Nephron (organoid): ENCODE measurements around the gene TMTC1.

Experiments
- H3K27ac Mint-ChIP-seq, 3 experiments: 2 replicates each; pipeline ENCODE4 v1.8.0; 2020; ENCODE audit warnings: mixed read lengths in 3 of 3, mild to moderate bottlenecking in 2 of 3, moderate library complexity in 1 of 3
- H3K27me3 Mint-ChIP-seq: 2 replicates; pipeline ENCODE4 v1.8.0; 2021; ENCODE audit warnings: low read depth, mild to moderate bottlenecking, moderate library complexity, mixed read lengths
- H3K36me3 Mint-ChIP-seq: 2 replicates; pipeline ENCODE4 v1.8.0; 2020; ENCODE audit warnings: low read depth, mixed read lengths
- H3K4me1 Mint-ChIP-seq: 2 replicates; pipeline ENCODE4 v1.8.0; 2020; ENCODE audit warnings: mixed read lengths
- H3K4me3 Mint-ChIP-seq, 3 experiments: 2 replicates each; pipeline ENCODE4 v1.8.0; 2020; ENCODE audit warnings: mild to moderate bottlenecking in 3 of 3, mixed read lengths in 3 of 3, moderate library complexity in 2 of 3
- H3K9me3 Mint-ChIP-seq: 2 replicates; pipeline ENCODE4 v1.8.0; 2020; ENCODE audit warnings: mixed read lengths
- CTCF ChIP-seq, 3 experiments: fragments of 200-600 bp; sonication (generic); IDR thresholded peaks; one replicate each; pipeline ENCODE4 v1.5.0; 2021; ENCODE audit warnings: antibody characterized with exemption in 3 of 3; ENCODE audit not compliant: unreplicated experiment in 3 of 3

Gene TMTC1

GRCh38 chr12:29546000-29546399 is 237.7 kb downstream of the TMTC1 start:
- H3K9me3 Mint-ChIP-seq, result peaks cover 3% of the 10 kb centered on the region

GRCh38 chr12:29545102-29545467 is 238.7 kb downstream of the TMTC1 start:
- Mint-ChIP-seq H3K27me3 (no peaks in the 10 kb centered on the region), H3K4me1 (peaks cover 35% of the 10 kb centered on the region), H3K36me3 (no peaks in the 10 kb centered on the region), H3K4me3 (no peak overlapping the region), H3K9me3 (peaks cover 3% of the 10 kb centered on the region), H3K27ac (no peak overlapping the region)
- TF ChIP-seq CTCF (IDR thresholded peaks at IDR 0.05; ENCODE audit: unreplicated experiment in 3 of 3), result no peak

More at GRCh38 chr12:29546000-29546399, 237.7 kb downstream of the TMTC1 start:
- TF ChIP-seq CTCF (IDR thresholded peaks at IDR 0.05; ENCODE audit: unreplicated experiment in 3 of 3), result no peak
- Mint-ChIP-seq H3K36me3 (no peaks in the 10 kb centered on the region), H3K27ac (peak overlapping the region; percentile 30 to 81 (median 54)), H3K4me1 (peaks cover 35% of the 10 kb centered on the region), H3K4me3 (no peak overlapping the region), H3K27me3 (no peaks in the 10 kb centered on the region)

- Mint-ChIP-seq H3K36me3 (no peaks in the 10 kb centered on the region), H3K4me3 (no peak overlapping the region), H3K27ac (no peak overlapping the region), H3K27me3 (no peaks in the 10 kb centered on the region), H3K4me1 (peaks cover 35% of the 10 kb centered on the region), H3K9me3 (peaks cover 3% of the 10 kb centered on the region)
- TF ChIP-seq CTCF (IDR thresholded peaks at IDR 0.05; ENCODE audit: unreplicated experiment in 3 of 3), result no peak
Observed at GRCh38 chr12:29544428-29545101, 239.2 kb downstream of the TMTC1 start.

- Mint-ChIP-seq H3K27ac (peak overlapping the region in 2 of 3 experiments; percentile 30 to 57), H3K4me3 (no peak overlapping the region), H3K9me3 (peaks cover 2% of the 10 kb centered on the region), H3K36me3 (no peaks in the 10 kb centered on the region), H3K4me1 (peaks cover 30% of the 10 kb centered on the region), H3K27me3 (no peaks in the 10 kb centered on the region)
- TF ChIP-seq CTCF (IDR thresholded peaks at IDR 0.05; ENCODE audit: unreplicated experiment in 3 of 3), result no peak
Observed at GRCh38 chr12:29543036-29543435, 240.7 kb downstream of the TMTC1 start.

- Mint-ChIP-seq H3K27me3 (no peaks in the 10 kb centered on the region), H3K36me3 (no peaks in the 10 kb centered on the region), H3K27ac (no peak overlapping the region), H3K4me1 (peaks cover 28% of the 10 kb centered on the region), H3K9me3 (no peaks in the 10 kb centered on the region), H3K4me3 (no peak overlapping the region)
- no peak for TF ChIP-seq CTCF (IDR thresholded peaks at IDR 0.05; ENCODE audit: unreplicated experiment in 3 of 3)
Observed at GRCh38 chr12:29537298-29537697, 246.4 kb downstream of the TMTC1 start.

GRCh38 chr12:29534935-29535334 is 248.8 kb downstream of the TMTC1 start:
- H3K27me3 Mint-ChIP-seq, result no peaks in the 10 kb centered on the region
- no peaks in the 10 kb centered on the region for H3K9me3 Mint-ChIP-seq
- TF ChIP-seq CTCF (IDR thresholded peaks at IDR 0.05; ENCODE audit: unreplicated experiment in 3 of 3), result no peak
- no peak overlapping the region for H3K4me3 Mint-ChIP-seq
- peak overlapping the region; percentile 1 to 30 (median 28) for H3K27ac Mint-ChIP-seq
- peaks cover 48% of the 10 kb centered on the region for H3K4me1 Mint-ChIP-seq
- H3K36me3 Mint-ChIP-seq, result no peaks in the 10 kb centered on the region
